Subcutaneous adipose tissue (tissue), 4 donors: ENCODE data around the gene TBCD. TPM values are rescaled to one million over a fixed set of nuclear protein-coding genes. Genes with fewer than 3 reads are reported as not detected.

Experiments used
- CTCF ChIP-seq: fragments of 450-650 bp; IDR thresholded peaks from one replicate; pipeline ENCODE4 v1.5.1; 2016; ENCODE audit warnings: low read depth, mild to moderate bottlenecking, control low read depth, antibody characterized with exemption, moderate library complexity
- total RNA-seq, 4 donors: library from RNA; depleted of rRNA; stranded (reverse); fragments of >200 nt; gene quantifications; one replicate each; pipeline ENCODE4 v1.1.0, GENCODE V29; 2016

TBCD gene
- total RNA-seq, 4 donors from 2014 or later, result 36.5 to 103 (median 54.7) TPM

GRCh38 chr17:82985973-82986372, 234.1 kb downstream of the TBCD start:
- no peak for TF ChIP-seq CTCF

- no peak for TF ChIP-seq CTCF
These were observed 238.0 kb downstream of the TBCD start for GRCh38 chr17:82989881-82990280.

GRCh38 chr17:82993005-82993404, 241.1 kb downstream of the TBCD start:
- TF ChIP-seq CTCF, result no peak

Other genes starting within 250 kb of the TBCD start
- 10 to 100 TPM; 22.0 to 42.2 (median 35.0) TPM for gene FOXK2, start 232.3 kb upstream of the TBCD start, total RNA-seq
- gene WDR45B, start 103.6 kb upstream of the TBCD start, total RNA-seq, result 10 to 100 TPM; 60.6 to 74.8 (median 63.1) TPM
- gene RAB40B, start 53.4 kb upstream of the TBCD start, total RNA-seq, result 10 to 100 TPM in 2 of 4 donors, 1 to 10 TPM in 2; 6.5 to 26.0 (median 8.5) TPM
- gene FN3KRP, start 35.4 kb upstream of the TBCD start, total RNA-seq, result 10 to 100 TPM; 10.0 to 23.9 (median 12.1) TPM
- gene FN3K, start 16.4 kb upstream of the TBCD start, total RNA-seq, result 10 to 100 TPM in 1 of 4 donors, 1 to 10 TPM in 3; 2.0 to 35.8 (median 5.2) TPM
- not detected for gene ZNF750, start 88.0 kb downstream of the TBCD start, total RNA-seq